Stimulated activated CD8-positive, alpha-beta memory T cell treated with anti-CD3 and anti-CD28 coated beads, Interleukin-15, amount 100 ng/mL, for 1 hour (primary cell): Measurements from ENCODE around the gene APLP2.

Experiments used
- DNase-seq: peaks from one replicate; pipeline ENCODE4 v3.0.0-alpha.2; 2020; ENCODE audit warnings: low read depth

Gene APLP2

GRCh38 chr11:130055617-130056016, 14.1 kb upstream of the APLP2 start:
- no peak for DNase-seq

- DNase-seq, result no peak
Observed at GRCh38 chr11:130061017-130061416, 8.7 kb upstream of the APLP2 start.

GRCh38 chr11:130062026-130062425, 7.7 kb upstream of the APLP2 start:
- no peak for DNase-seq

GRCh38 chr11:130063451-130063850, 6.2 kb upstream of the APLP2 start:
- DNase-seq, result no peak

- DNase-seq, result no peak
Observed at GRCh38 chr11:130064596-130064995, 5.1 kb upstream of the APLP2 start.

- no peak for DNase-seq
Observed at GRCh38 chr11:130066338-130066737, 3.4 kb upstream of the APLP2 start.

- DNase-seq, result no peak
Observed at GRCh38 chr11:130068546-130068985, 1.1 kb upstream of the APLP2 start.

- peak; percentile 15 for DNase-seq
Observed at GRCh38 chr11:130068986-130069658, 572 bp upstream of the APLP2 start.

GRCh38 chr11:130070109-130070845, 583 bp downstream of the APLP2 start:
- DNase-seq, result peak; percentile 6

- DNase-seq, result no peak
Observed at GRCh38 chr11:130070846-130071200, 1.1 kb downstream of the APLP2 start.

- no peak for DNase-seq
Observed at GRCh38 chr11:130071211-130071712, 1.6 kb downstream of the APLP2 start.

- DNase-seq, result no peak
Observed at GRCh38 chr11:130074736-130075135, 5.0 kb downstream of the APLP2 start.

GRCh38 chr11:130076778-130077481, 7.2 kb downstream of the APLP2 start:
- no peak for DNase-seq

- no peak for DNase-seq
Observed at GRCh38 chr11:130077671-130078070, 8.0 kb downstream of the APLP2 start.

- DNase-seq, result no peak
Observed at GRCh38 chr11:130078080-130078479, 8.4 kb downstream of the APLP2 start.

- no peak for DNase-seq
Observed at GRCh38 chr11:130085671-130086290, 16.1 kb downstream of the APLP2 start.

GRCh38 chr11:130086669-130087068, 17.0 kb downstream of the APLP2 start:
- DNase-seq, result no peak

GRCh38 chr11:130087294-130087926, 17.7 kb downstream of the APLP2 start:
- DNase-seq, result no peak

GRCh38 chr11:130088217-130088616, 18.5 kb downstream of the APLP2 start:
- DNase-seq, result no peak

GRCh38 chr11:130088919-130089673, 19.4 kb downstream of the APLP2 start:
- DNase-seq, result no peak

- no peak for DNase-seq
Observed at GRCh38 chr11:130089674-130090073, 20.0 kb downstream of the APLP2 start.
